Kidney tubule cell (primary cell): ENCODE measurements around the gene NUP50.
"Not testable (repeated sequence)": the region's sequence is repeated elsewhere in the genome, so short reads cannot be mapped to it uniquely, and the experiment has no call there.

Source experiments
- DNase-seq: peaks from one replicate; pipeline ENCODE4 v3.0.0-alpha.2; 2018; ENCODE audit warnings: low spot score

The NUP50 gene

GRCh38 chr22:45162531-45162930 is 1.2 kb upstream of the NUP50 start:
- DNase-seq, result no peak

GRCh38 chr22:45163099-45163450 is 650 bp upstream of the NUP50 start:
- DNase-seq, result peak; percentile 40

GRCh38 chr22:45164270-45165088 is 754 bp downstream of the NUP50 start:
- no peak for DNase-seq

- no peak for DNase-seq
Measured at GRCh38 chr22:45166932-45167331, 3.2 kb downstream of the NUP50 start.

GRCh38 chr22:45169591-45170466 is 6.1 kb downstream of the NUP50 start:
- peak; percentile 76 for DNase-seq

GRCh38 chr22:45171830-45172229 is 8.1 kb downstream of the NUP50 start:
- DNase-seq, result no peak

- no peak for DNase-seq
Measured at GRCh38 chr22:45172881-45173585, 9.3 kb downstream of the NUP50 start.

GRCh38 chr22:45179276-45180049 is 15.7 kb downstream of the NUP50 start:
- no peak for DNase-seq

- DNase-seq, result no peak
Measured at GRCh38 chr22:45180146-45180679, 16.5 kb downstream of the NUP50 start.

- no peak for DNase-seq
Measured at GRCh38 chr22:45181240-45181639, 17.5 kb downstream of the NUP50 start.

DNA sequence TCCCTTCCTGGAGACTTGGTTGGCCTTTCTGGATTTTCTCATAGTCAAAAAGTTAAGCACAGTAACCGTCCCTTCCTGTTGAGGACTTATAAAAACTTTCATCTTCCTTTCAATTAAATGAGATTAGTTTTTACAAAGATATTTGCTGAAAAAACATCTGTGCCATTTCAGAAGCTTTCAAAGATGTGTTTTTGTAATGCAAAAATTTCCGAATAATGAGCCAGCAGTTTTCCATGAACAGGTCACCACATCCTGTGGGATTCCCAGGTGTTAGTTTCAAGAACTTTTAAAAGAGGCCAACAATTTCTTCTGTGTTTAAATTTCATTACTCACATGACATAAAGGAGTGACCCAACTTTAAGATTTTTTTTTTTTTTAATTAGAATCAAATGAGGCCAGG is 18.0 kb downstream of the NUP50 start:
- no peak for DNase-seq

DNA sequence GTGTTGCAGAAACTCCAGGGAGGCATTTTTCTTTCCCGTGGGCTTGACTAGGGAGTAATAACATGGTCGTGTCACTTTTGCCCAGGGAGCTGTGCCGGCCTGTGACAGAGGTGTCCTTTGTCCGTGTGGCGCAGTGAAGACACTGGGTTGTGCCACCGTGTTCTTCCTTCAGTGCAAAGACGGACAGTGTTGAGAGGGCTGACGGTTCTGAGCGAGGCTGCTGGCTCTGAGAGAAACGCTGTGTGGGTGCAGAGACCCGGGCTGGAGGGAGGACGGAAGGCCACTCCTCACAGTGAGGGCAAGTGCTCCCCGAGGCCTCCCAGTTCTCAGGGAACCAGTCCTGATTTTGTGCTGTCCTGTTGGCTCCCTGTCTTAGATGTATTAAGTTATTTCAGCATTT is 20.2 kb downstream of the NUP50 start:
- DNase-seq, result no peak

- DNase-seq, result no peak
Measured at GRCh38 chr22:45185718-45186514, 22.2 kb downstream of the NUP50 start.

DNA sequence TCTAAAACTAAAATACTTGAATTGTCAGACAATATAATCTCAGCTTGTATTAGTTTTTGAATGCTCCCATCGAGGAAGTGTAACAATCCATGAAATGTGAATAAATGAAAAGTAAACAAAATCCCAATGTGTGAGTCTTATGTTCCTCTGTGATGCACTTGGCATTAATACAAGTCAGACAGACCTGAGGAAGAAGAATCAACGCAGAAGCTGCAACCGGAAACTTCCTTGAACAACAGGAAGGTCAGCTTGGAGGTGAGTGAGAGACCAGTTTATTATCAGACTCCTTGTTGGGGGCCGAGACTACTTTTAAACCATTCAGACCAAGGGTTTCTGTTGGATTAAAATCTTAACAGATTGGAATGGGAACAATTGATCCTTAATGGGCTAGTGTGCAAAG is 24.2 kb downstream of the NUP50 start:
- no peak for DNase-seq

GRCh38 chr22:45188779-45189178 is 25.1 kb downstream of the NUP50 start:
- no peak for DNase-seq

DNA sequence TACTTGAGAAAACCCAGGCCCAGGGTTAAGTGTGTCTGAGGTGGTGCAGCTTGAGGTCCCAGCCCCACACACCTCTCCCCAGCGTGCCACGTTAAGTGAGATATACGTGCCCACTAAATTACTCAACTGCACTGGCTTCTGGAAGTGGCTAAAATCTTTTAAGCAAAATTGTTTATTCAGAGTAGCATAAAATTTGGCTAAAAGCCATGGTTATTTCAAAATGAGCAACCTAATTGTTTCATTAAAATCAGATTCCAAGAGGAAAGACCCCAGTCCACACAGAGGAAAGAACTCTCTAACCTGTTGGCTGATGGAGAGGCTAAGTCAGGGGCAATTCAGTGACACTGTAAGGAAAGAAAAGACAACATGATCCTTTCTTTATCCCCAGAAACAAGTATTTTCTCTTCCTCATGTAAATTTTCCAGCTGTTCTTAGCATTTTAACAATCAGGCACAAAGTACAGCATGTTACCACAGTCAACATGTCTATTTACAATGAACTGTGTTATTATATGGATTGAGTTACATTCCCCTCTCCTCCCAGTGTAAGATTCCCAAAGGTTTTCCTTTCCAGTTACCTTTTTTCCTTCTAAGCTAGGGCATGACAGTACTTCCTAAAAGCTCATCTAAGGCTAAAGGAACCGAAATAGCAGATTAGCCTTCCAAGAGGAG is 26.6 kb downstream of the NUP50 start:
- DNase-seq, result no peak

DNA sequence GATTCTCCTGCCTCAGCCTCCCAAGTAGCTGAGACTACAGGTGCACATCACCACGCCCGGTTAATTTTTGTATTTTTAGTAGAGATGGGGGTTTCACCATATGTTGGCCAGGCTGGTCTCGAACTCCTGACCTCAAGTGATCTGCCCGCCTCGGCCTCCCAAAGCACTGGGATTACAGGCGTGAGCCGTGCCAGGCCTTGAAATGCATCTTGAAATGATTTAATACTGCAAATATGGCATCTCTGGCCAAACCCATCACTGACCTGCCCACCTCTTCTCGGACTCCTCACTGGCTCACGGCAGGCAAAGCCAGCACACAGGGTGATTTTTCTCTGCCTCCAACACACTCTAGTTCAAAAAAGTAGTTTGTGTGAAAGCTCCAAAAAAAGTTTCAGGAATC is 28.0 kb downstream of the NUP50 start:
- not testable (repeated sequence) for DNase-seq

DNA sequence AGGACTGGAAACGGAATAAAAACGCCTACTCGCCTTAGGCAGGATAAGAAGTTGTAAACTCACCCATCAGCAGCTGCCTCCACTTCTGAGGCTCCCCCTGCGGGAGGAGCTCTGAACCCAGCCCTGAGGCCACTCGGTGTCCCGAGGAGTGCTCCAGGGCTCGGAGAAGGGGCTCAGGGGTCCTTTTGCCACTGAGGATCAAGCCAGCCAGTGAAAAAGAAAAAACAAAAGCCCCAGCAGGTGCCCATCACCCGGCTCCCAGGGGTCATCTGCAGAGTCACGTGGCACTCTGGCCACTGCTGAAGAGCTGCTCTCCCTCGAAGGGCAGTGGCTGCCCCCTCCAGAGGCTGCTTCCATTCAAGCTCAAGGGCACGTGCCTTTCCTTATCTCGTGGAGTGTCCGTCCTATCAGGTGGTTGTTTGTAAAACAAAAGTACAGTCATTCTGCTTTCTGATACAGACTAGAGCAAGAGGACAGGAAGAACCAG is 29.0 kb downstream of the NUP50 start:
- no peak for DNase-seq

GRCh38 chr22:45194686-45195085 is 31.0 kb downstream of the NUP50 start:
- DNase-seq, result no peak

DNA sequence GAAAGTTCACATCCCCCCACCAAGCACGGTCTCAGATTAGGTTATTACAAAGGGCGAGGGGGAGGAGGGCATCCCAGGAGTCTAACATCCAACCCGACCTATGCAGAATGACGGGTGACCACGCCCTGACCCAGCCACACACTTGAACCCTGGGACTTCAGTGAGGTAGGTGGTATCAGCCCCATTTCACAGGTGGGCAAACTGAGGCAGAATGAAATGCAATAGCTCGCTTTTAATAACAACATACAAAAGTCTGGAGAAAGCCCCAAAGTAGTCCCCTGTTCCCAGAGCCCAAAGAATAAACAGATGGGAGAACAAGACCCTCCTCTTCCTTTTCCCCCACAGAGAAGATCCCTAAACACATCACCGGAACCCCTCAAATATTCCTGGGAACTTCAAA is 31.9 kb downstream of the NUP50 start:
- DNase-seq, result no peak
